ENCODE results near the gene GABBR2. TPM values are rescaled to one million over a fixed set of nuclear protein-coding genes. Genes with fewer than 3 reads are reported as not detected.

GABBR2 gene
- total RNA-seq, 2 experiments from 2014 or later: not detected

DNA sequence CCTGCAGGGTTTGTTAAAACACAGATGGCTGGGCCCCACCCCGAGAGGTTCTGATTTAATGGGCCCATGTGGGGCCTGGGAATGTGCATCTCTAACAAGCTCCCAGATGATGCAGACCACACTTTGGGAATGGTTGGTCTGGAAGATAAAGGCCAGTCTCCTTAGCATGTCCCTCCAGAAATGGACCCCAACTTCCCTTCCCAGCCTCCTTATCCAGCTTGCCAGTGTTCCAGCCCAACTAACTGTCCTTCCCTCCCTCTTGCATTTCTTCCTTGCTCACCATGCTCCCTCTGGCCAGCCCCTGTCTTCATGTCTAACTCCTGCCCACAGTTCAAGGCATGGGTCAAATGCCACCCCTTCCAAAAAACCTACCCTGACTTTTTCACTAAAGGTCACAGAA, 257.2 kb downstream of the GABBR2 start:
- no peak overlapping the region for H3K4me3 Mint-ChIP-seq
- intact Hi-C loops (cut with micrococcal nuclease): no loop called here
- DNase-seq: no peak
- ChIA-PET CTCF (no interaction called here), POLR2A (no interaction called here)
- no peak overlapping the region for H3K27ac Mint-ChIP-seq
- no peaks in the 10 kb centered on the region for H3K4me1 Mint-ChIP-seq (ENCODE audit: low read depth)
- peaks cover 16% of the 10 kb centered on the region for H3K27me3 Mint-ChIP-seq
- H3K36me3 Mint-ChIP-seq: no peaks in the 10 kb centered on the region
- H3K9me3 Mint-ChIP-seq: no peaks in the 10 kb centered on the region

DNA sequence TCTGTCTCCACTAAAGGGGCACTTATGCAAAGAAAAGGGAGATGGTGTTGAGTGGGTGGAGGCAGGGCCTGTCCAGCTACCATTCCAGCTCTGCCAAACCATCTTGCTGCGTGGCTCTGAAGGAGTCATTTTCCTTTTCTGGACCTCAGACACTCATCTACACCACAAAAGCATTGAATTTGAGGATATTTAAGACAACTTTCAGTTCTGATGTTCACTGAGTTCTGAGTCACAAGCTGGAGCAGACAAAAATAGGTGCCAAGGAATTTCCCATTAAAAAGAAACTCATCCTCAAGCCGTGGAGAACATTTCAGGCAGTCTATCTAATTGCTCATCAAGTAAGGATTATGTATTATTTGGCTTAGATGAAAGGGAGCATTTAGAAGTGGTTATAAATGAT, 258.2 kb downstream of the GABBR2 start:
- intact Hi-C loops (cut with micrococcal nuclease): no loop called here

DNA sequence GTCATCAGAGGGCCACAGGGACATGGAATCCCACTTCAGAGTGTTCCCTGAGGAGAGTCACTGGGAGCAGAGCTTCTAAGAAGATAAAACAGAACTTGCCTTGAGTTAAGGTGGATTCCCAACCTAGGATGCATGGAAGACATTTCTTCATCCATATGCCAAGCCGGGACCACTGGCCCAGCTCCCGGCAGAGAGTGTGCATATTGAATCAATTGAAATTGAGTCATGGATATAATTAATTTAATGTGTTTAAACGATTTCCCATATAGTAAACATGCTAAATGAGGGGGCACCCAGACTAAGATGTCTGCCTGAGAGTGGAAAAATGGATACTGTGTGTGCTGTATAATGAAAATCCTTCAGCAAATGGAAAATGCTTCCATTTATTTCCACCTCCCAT, 258.9 kb downstream of the GABBR2 start:
- H3K27me3 Mint-ChIP-seq: peaks cover 5% of the 10 kb centered on the region
- ChIA-PET CTCF (no interaction called here), POLR2A (no interaction called here)
- no peaks in the 10 kb centered on the region for H3K4me1 Mint-ChIP-seq (ENCODE audit: low read depth)
- H3K36me3 Mint-ChIP-seq: no peaks in the 10 kb centered on the region
- no peak overlapping the region for H3K27ac Mint-ChIP-seq
- intact Hi-C loops (cut with micrococcal nuclease): no loop called here
- no peak overlapping the region for H3K4me3 Mint-ChIP-seq
- no peaks in the 10 kb centered on the region for H3K9me3 Mint-ChIP-seq
- DNase-seq: no peak

More for the DNA sequence above, 258.2 kb downstream of the GABBR2 start:
- H3K9me3 Mint-ChIP-seq: no peaks in the 10 kb centered on the region
- POLR2A ChIA-PET: no interaction called here
- H3K4me1 Mint-ChIP-seq (ENCODE audit: low read depth): no peaks in the 10 kb centered on the region
- peaks cover 9% of the 10 kb centered on the region for H3K27me3 Mint-ChIP-seq
- no peak overlapping the region for H3K27ac Mint-ChIP-seq
- H3K4me3 Mint-ChIP-seq: no peak overlapping the region
- no peak for DNase-seq
- no peaks in the 10 kb centered on the region for H3K36me3 Mint-ChIP-seq
- CTCF ChIA-PET: no interaction called here

DNA sequence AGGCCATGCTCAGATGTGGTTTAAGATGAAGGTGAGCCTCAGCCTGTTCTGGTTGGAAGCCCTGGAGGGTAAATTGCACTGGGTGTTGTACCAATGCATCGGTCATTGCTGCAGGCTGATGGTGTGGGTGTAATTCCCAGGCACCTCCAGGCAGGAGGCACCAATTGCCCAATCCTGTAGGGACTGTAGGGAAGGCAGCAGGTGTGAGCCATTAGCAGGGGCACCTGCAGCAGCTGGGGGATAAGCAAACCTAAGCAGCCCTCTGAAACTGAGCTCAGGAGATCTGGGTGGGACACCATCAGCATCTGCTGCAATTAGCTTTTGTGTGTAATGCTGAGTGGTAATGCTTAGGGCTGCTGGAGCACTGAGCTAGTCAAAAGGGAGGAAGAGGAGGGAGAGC, 263.2 kb downstream of the GABBR2 start:
- Mint-ChIP-seq H3K36me3 (no peaks in the 10 kb centered on the region), H3K4me1 (ENCODE audit: low read depth) (no peaks in the 10 kb centered on the region), H3K27me3 (peaks cover 8% of the 10 kb centered on the region), H3K9me3 (no peaks in the 10 kb centered on the region), H3K4me3 (no peak overlapping the region), H3K27ac (no peak overlapping the region)
- ChIA-PET CTCF (no interaction called here), POLR2A (no interaction called here)
- intact Hi-C loops (cut with micrococcal nuclease): no loop called here
- DNase-seq: no peak

DNA sequence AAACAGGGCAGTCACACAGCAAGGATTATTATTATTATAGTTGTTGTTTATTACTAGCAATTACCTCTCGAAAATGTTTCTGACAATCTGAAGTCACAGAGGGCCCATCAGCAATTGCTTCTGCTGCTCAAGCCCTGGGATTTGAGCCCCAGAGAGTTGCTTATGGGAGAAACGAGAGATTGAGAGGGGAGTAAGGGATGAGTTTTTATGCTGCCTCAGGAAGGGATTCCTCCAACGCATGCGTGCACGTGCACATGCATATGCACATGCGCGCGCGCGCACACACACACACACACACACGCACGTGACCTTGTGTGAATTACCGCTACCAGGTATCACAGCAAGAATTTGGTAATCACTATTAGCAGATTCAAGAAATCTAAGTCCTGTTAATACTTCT, 264.1 kb downstream of the GABBR2 start:
- intact Hi-C loops (cut with micrococcal nuclease): no loop called here
- no peaks in the 10 kb centered on the region for H3K4me1 Mint-ChIP-seq (ENCODE audit: low read depth)
- H3K4me3 Mint-ChIP-seq: no peak overlapping the region
- ChIA-PET CTCF (no interaction called here), POLR2A (no interaction called here)
- no peak for DNase-seq
- H3K9me3 Mint-ChIP-seq: no peaks in the 10 kb centered on the region
- peaks cover 6% of the 10 kb centered on the region for H3K27me3 Mint-ChIP-seq
- H3K36me3 Mint-ChIP-seq: no peaks in the 10 kb centered on the region
- H3K27ac Mint-ChIP-seq: no peak overlapping the region

DNA sequence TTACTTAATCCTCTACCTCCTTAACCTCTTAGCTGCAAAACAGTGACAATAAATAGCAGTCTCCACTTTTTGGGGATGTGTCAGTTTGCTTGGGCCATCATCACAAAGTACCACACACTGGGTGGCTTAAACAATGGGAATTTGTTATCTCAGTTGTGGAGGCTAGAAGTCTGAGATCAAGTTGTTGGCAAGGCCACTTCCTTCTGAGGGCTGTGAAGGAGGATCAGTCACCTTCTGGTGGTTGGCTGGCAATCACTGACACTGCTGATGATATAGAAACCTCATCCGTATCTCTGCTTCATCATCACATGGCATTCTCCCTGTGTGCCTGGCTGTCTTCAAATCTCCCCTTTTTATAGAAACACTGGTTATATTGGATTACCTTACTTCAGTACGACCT, 266.2 kb downstream of the GABBR2 start:
- Mint-ChIP-seq H3K36me3 (no peaks in the 10 kb centered on the region), H3K4me1 (ENCODE audit: low read depth) (no peaks in the 10 kb centered on the region), H3K27ac (no peak overlapping the region), H3K4me3 (no peak overlapping the region), H3K27me3 (peaks cover 6% of the 10 kb centered on the region), H3K9me3 (no peaks in the 10 kb centered on the region)
- no peak for DNase-seq
- intact Hi-C loops (cut with micrococcal nuclease): no loop called here
- CTCF ChIA-PET: no interaction called here
- POLR2A ChIA-PET: no interaction called here

DNA sequence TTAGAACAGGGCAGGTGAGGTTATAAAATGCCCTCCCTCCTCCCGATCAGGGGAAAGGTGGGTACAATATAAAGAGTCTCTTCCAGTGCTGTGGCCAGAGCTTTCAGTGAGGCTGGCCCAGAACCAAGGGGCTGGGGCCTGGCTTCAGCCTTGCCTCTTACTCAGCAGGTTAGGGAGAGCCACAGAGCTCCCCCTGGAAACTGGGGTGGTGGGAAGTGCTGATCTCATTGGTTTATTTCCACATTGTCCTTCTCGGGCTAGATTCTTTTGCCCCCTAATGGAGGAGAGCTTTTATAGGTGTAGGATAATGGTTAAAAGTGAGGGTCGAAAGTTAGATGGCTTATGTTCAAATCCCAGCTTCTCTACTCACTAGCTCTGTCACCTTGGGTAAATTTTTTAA, 266.6 kb downstream of the GABBR2 start:
- Mint-ChIP-seq H3K36me3 (no peaks in the 10 kb centered on the region), H3K9me3 (no peaks in the 10 kb centered on the region), H3K4me1 (ENCODE audit: low read depth) (no peaks in the 10 kb centered on the region), H3K27ac (no peak overlapping the region), H3K4me3 (no peak overlapping the region), H3K27me3 (peaks cover 6% of the 10 kb centered on the region)
- intact Hi-C loops (cut with micrococcal nuclease): no loop called here
- ChIA-PET POLR2A (no interaction called here), CTCF (no interaction called here)
- no peak for DNase-seq

DNA sequence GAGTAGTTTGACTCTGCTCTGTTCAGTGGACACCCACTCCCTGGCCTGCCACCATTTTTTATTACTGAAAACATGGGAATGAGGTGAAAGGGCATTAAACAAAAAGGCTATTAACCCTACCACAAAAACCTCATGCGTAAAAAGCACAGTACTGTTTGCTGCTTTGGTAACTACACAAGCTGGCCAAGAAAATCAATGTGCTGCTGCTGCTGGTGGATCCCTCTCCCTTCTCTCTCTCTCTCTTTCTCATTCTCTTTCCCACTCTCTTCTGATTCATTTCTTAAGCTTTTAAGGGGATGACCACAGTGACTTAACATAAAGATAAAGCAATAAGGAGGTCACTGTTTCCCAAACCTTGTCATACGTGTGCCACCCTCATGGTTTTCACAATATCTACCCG, 270.1 kb downstream of the GABBR2 start:
- H3K36me3 Mint-ChIP-seq: no peaks in the 10 kb centered on the region
- POLR2A ChIA-PET: no interaction called here

DNA sequence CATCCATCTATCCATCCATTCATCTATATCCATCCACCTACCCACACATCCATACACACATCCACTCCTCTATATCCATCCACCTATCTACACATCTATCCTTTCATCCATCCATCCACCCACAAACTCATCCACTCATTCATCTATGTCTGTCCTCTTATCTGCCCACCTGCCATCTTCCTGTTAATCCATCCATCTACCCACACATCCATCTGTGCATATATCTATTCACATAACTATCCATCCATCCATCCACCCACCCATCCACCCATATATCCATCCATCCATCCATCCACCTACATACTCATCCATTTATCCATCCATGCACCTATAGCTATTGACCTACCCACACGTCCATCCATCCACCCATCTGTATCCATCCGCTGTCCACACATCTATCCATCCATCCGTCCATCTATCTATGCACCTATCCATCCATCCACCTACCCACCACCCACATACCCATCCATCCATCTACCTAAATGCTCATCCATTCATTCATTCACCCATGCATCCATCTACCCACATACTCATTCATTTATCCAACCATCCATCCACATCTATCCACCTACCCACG, 271.2 kb downstream of the GABBR2 start:
- Mint-ChIP-seq H3K27me3 (peaks cover 5% of the 10 kb centered on the region), H3K4me1 (ENCODE audit: low read depth) (no peaks in the 10 kb centered on the region), H3K4me3 (no peak overlapping the region), H3K36me3 (no peaks in the 10 kb centered on the region), H3K27ac (no peak overlapping the region), H3K9me3 (no peaks in the 10 kb centered on the region)
- no peak for DNase-seq
- POLR2A ChIA-PET: no interaction called here
- intact Hi-C loops (cut with micrococcal nuclease): no loop called here
- CTCF ChIA-PET: interaction anchor here (1.0 kb wide), 1 partner anchor 338 kb away, joined by 3 read pairs; no protein-coding TSS in a partner anchor

More for the DNA sequence above, 270.1 kb downstream of the GABBR2 start:
- Mint-ChIP-seq H3K27me3 (peaks cover 6% of the 10 kb centered on the region), H3K4me3 (no peak overlapping the region), H3K9me3 (no peaks in the 10 kb centered on the region), H3K27ac (no peak overlapping the region), H3K4me1 (ENCODE audit: low read depth) (no peaks in the 10 kb centered on the region)
- CTCF ChIA-PET: interaction anchor here (0.7 kb wide), 1 partner anchor 10 kb away, joined by 4 read pairs; no protein-coding TSS in a partner anchor
- DNase-seq: no peak
- intact Hi-C loops (cut with micrococcal nuclease): no loop called here

DNA sequence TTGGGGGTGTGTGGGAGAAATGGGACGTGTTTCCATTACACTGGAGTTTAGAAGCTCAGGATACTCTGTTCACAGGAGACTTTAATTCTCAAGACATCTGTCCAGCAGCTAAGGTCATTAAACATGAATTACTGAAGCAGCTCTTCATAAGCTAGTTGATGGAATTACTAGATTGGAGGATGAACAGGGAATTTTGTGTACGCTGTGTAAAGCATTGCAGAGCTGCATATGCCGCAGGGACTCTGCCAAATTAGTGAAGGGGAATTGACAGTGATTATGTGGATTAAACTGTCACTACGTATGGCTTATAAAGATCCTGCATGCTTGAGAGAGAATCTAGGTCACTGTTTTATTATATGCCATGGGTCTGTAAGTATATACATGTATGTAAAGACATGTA, 275.8 kb downstream of the GABBR2 start:
- ChIA-PET POLR2A (no interaction called here), CTCF (no interaction called here)
- Mint-ChIP-seq H3K27ac (no peak overlapping the region), H3K9me3 (no peaks in the 10 kb centered on the region), H3K4me1 (ENCODE audit: low read depth) (no peaks in the 10 kb centered on the region), H3K36me3 (no peaks in the 10 kb centered on the region), H3K27me3 (peaks cover 1% of the 10 kb centered on the region), H3K4me3 (no peak overlapping the region)
- intact Hi-C loops (cut with micrococcal nuclease): no loop called here
- DNase-seq: no peak

DNA sequence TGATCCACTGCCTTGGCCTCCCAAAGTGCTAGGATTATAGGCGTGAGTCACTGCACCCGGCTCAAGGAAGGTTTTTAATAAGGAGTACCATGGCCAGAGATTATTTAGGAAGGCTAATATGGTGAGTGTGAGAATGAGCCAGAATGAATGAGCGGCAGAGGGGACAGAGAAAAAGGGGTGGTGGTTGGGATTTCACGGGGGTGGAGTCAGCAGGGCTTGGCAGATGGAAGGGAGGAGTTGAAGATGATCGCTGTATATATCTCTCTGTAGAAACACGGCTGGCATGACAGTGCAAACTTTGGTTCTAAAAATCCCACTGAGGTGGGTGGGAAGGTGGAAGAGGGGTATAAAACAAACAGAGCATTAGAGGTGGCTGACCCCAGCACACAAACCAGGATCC, 276.6 kb downstream of the GABBR2 start:
- ChIA-PET POLR2A (no interaction called here), CTCF (no interaction called here)
- Mint-ChIP-seq H3K4me3 (no peak overlapping the region), H3K27me3 (peaks cover 1% of the 10 kb centered on the region), H3K27ac (no peak overlapping the region), H3K36me3 (no peaks in the 10 kb centered on the region), H3K9me3 (no peaks in the 10 kb centered on the region), H3K4me1 (ENCODE audit: low read depth) (no peaks in the 10 kb centered on the region)
- intact Hi-C loops (cut with micrococcal nuclease): no loop called here
- no peak for DNase-seq

DNA sequence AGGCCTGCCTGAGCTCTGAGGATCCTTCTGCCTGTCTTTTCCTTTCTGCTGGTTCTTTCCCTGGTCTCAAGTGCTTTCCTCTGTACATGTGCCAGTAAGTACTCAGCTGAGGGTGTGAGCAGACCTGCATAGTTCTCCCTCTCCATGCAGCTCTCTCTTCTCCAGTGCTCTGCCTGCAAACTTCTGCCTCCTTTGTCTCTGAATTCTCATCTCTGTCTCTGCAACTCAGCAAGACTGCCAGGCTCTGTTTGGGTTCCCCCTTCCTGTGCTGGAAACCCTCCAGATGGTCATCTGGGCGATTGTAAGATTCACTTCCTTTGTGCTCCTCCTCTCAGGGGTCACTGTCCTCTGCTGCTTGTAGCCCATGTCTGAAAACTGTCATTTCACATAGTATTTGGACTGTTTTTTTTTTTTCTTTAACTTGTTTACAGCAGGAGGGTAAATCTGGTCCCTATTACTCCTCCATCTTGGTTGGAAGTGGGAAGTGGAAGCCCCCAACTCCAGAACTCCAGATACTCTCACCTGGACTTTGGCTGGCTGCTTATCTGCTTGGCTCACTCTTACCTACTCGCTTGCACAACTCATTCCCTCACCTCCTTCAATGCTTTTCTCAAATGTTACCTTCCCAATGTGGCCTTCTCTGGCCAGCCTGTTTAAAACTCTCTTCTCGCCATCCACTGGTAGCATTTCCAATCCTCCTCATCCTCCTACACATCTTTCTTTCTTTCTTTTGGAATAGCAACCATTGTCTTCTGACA, 278.0 kb downstream of the GABBR2 start:
- intact Hi-C loops (cut with micrococcal nuclease): no loop called here
- ChIA-PET CTCF (no interaction called here), POLR2A (no interaction called here)
- Mint-ChIP-seq H3K4me3 (no peak overlapping the region), H3K9me3 (no peaks in the 10 kb centered on the region), H3K27ac (no peak overlapping the region), H3K36me3 (no peaks in the 10 kb centered on the region), H3K4me1 (ENCODE audit: low read depth) (no peaks in the 10 kb centered on the region), H3K27me3 (peaks cover 1% of the 10 kb centered on the region)
- DNase-seq: no peak

DNA sequence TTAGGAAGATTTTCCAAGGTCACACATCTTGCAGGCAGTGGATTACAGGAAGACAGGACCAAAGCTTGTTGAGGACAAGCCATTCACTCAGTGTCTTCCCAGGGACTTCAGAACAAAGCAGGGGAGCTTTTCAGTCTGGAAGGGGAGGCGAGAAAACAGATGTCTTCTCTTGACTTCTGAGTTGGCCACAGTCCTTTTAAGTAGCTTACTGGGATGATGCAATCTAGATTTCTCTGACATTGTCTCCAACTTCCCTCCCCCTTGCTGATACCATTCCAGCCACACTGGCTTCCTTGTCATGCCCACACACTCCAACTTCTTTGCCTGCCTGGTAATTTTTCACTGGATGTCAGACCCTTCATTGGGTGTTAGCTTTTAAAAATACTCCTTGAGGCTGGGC, 279.1 kb downstream of the GABBR2 start:
- no peak for DNase-seq
- ChIA-PET POLR2A (interaction anchor here (0.6 kb wide), 1 partner anchor 470 kb away, joined by 3 read pairs; no protein-coding TSS in a partner anchor), CTCF (no interaction called here)
- peaks cover 1% of the 10 kb centered on the region for H3K27me3 Mint-ChIP-seq
- no peaks in the 10 kb centered on the region for H3K36me3 Mint-ChIP-seq
- H3K4me3 Mint-ChIP-seq: no peak overlapping the region
- H3K9me3 Mint-ChIP-seq: no peaks in the 10 kb centered on the region
- no peak overlapping the region for H3K27ac Mint-ChIP-seq
- no peaks in the 10 kb centered on the region for H3K4me1 Mint-ChIP-seq (ENCODE audit: low read depth)
- intact Hi-C loops (cut with micrococcal nuclease): no loop called here

Data from activated CD4-positive, alpha-beta memory T cell treated with anti-CD3 and anti-CD28 coated beads for 36 hours (primary cell).